Sigmoid colon (tissue), 7 donors: ENCODE data around the gene PLCD3. TPM values are rescaled to one million over a fixed set of nuclear protein-coding genes. Genes with fewer than 3 reads are reported as not detected.

Source experiments
- DNase-seq: peaks from one replicate; pipeline ENCODE4 v3.0.0-alpha.2; 2019
- H3K27ac ChIP-seq, 4 donors: fragments of 200-600 bp; sonication (generic); one replicate each; pipeline ENCODE4 v1.5.1; 2016 to 2019; ENCODE audit warnings: mild to moderate bottlenecking in 1 of 4
- H3K27me3 ChIP-seq, 3 donors: fragments of 200-600 bp; sonication (generic); one replicate each; pipeline ENCODE4 v1.5.1; 2019; ENCODE audit warnings: mild to moderate bottlenecking in 1 of 3
- H3K36me3 ChIP-seq, 4 donors: fragments of 200-600 bp; sonication (generic); one replicate each; pipeline ENCODE4 v1.5.1; 2016 to 2019
- H3K4me1 ChIP-seq, 4 donors: fragments of 200-600 bp; sonication (generic); one replicate each; pipeline ENCODE4 v1.5.1; 2017 to 2019
- H3K4me3 ChIP-seq, 4 donors: fragments of 200-600 bp; sonication (generic); one replicate each; pipeline ENCODE4 v1.5.1; 2017 to 2019; ENCODE audit warnings: mild to moderate bottlenecking in 2 of 4, moderate library complexity in 1 of 4
- H3K9me3 ChIP-seq, 4 donors: fragments of 200-600 bp in 3 of 4; sonication (generic) in 3 of 4; one replicate each; pipeline versions ENCODE4 v1.5.1 to v1.6.1; 2013 to 2019
- EP300 ChIP-seq, 4 donors: sonication (generic); formaldehyde crosslinking; IDR thresholded peaks; one replicate each; pipeline ENCODE4 v1.6.1; 2017; ENCODE audit warnings: antibody characterized with exemption in 4 of 4
- POLR2A ChIP-seq, 2 donors: fragments of 450-650 bp; IDR thresholded peaks; one replicate each; pipeline ENCODE4 v1.6.1; 2016; ENCODE audit warnings: antibody characterized with exemption in 2 of 2, mild to moderate bottlenecking in 2 of 2, moderate library complexity in 2 of 2
- POLR2AphosphoS5 ChIP-seq, 4 donors: sonication (generic); formaldehyde crosslinking; IDR thresholded peaks; one replicate each; pipeline ENCODE4 v1.6.1; 2017; ENCODE audit warnings: antibody characterized with exemption in 4 of 4
- WGBS, 2 donors: extraction: QIAGEN DNeasy Blood & Tissue Kit; methylation state at CpG; one replicate each; pipeline ENCODE4 v1.1.7; 2013; 5-methylcytosine and 5-hydroxymethylcytosine counted together
- intact Hi-C: fragments of 100-400 bp; cut with DNase I; formaldehyde crosslinking; loops from one replicate; pipeline ENCODE4 v1.15.1; 2023
- polyA plus RNA-seq, 3 donors: library from polyadenylated mRNA; stranded (reverse); fragments of 200-250 nt; gene quantifications; one replicate each; pipeline ENCODE4 v1.2.3, GENCODE V29; 2013
- total RNA-seq, 4 donors: library from RNA; depleted of rRNA; stranded (reverse); fragments of >200 nt; gene quantifications; one replicate each; pipeline ENCODE4 v1.1.0, GENCODE V29; 2016
- TF ChIP-seq, protein P1 (sequence below), 4 experiments: fragments of 450-650 bp in 3 of 4; fragments of 200-600 bp in 1 of 4; IDR thresholded peaks; one replicate each; pipeline ENCODE4 v1.5.1; 2016 to 2019; ENCODE audit warnings: antibody characterized with exemption in 4 of 4, mild to moderate bottlenecking in 3 of 4, moderate library complexity in 2 of 4
- donor health status: healthy with polysubstance abuse.
- donor health status: Bipolar disorder and iron deficiency.
- donor health status: healthy.

PLCD3 gene
- total and polyA plus RNA-seq, 7 donors: 27.4 to 274 (median 45.7) TPM

DNA sequence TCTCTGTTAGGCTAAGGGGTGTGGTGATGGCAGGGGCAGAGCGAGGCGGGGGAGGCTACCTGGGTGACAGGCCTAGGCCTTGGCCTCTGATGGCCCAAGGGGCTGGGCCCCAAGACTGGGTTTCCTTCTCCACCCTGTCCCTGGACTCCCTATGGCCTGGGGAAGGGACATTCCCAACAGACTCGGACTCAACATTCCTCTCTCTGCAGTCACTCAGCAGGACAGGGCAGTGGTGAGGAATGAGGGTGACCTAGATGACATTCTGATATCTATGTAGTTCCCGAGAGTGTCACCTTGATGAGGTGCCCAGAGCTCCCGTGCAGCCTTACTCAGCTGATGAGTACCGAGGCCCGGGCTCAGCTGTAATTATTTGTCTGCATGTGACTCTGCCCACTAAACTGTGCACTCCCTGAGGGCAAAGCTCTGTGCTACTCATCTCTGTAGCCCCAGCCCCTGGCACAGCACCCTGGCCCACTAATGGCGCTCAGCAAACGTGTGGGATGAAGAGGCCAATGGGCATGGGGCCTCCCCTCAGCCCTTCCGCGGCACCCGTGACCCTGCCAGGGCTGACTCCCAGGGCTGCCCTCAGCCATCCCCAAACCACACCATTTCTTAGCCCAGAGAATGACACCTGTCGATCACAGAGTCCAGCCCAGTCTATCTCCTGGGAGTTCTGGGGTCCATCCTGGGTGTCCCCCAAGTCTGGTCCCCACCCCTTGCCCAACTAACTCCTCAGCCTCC is 2.2 kb downstream of the PLCD3 start:
- peak; percentile 63 for DNase-seq
- H3K4me3 ChIP-seq: no peak overlapping the region
- intact Hi-C loops: loop anchor here (2.0 to 5.0 kb wide), 3 partner anchors 31 to 208 kb away; no protein-coding TSS in a partner anchor
- H3K36me3 ChIP-seq: no peaks in the 10 kb centered on the region
- TF ChIP-seq POLR2AphosphoS5 (IDR thresholded peaks at IDR 0.05): no peak
- no peak for TF ChIP-seq EP300 (IDR thresholded peaks at IDR 0.05)
- TF ChIP-seq, protein P1, sequence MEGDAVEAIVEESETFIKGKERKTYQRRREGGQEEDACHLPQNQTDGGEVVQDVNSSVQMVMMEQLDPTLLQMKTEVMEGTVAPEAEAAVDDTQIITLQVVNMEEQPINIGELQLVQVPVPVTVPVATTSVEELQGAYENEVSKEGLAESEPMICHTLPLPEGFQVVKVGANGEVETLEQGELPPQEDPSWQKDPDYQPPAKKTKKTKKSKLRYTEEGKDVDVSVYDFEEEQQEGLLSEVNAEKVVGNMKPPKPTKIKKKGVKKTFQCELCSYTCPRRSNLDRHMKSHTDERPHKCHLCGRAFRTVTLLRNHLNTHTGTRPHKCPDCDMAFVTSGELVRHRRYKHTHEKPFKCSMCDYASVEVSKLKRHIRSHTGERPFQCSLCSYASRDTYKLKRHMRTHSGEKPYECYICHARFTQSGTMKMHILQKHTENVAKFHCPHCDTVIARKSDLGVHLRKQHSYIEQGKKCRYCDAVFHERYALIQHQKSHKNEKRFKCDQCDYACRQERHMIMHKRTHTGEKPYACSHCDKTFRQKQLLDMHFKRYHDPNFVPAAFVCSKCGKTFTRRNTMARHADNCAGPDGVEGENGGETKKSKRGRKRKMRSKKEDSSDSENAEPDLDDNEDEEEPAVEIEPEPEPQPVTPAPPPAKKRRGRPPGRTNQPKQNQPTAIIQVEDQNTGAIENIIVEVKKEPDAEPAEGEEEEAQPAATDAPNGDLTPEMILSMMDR (IDR thresholded peaks at IDR 0.05): no peak
- TF ChIP-seq POLR2A (IDR thresholded peaks at IDR 0.05): no peak
- peaks cover 0 to 61% (median 56%) of the 10 kb centered on the region in 4 donors for H3K4me1 ChIP-seq
- WGBS, 2 donors: 27 to 76% methylated on average over 13 of the region's 13 CpGs
- H3K27ac ChIP-seq: peak overlapping the region; percentile 82 to 100 (median 98)
- no peaks in the 10 kb centered on the region for H3K27me3 ChIP-seq
- H3K9me3 ChIP-seq: no peaks in the 10 kb centered on the region

DNA sequence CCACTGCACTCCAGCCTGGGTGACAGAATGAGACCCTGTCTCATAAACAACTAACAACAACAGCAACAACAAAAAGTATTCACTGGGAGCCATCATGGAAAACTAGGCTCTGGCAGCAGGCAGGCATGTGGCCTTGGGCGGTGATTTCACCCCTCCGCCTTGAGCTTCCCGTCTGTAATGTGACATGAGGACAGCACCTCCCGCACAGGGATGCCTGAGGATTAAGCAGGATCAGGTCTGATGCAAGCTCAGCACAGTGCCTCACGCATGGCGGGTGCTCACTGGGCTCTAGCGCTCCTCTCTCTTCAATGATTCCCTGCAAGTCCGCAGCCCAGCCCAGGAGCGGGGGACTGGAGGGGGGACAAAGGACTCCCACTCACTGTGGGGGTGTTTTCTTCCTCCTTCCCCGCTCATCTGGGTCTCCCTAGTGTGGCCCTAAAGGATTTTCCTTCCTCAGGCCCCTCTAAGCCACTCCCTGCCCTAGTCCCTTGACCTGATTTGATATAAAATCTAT is 2.8 kb downstream of the PLCD3 start:
- peaks cover 0 to 64% (median 61%) of the 10 kb centered on the region in 4 donors for H3K4me1 ChIP-seq
- H3K27ac ChIP-seq: peak overlapping the region; percentile 82 to 100 (median 98)
- no peaks in the 10 kb centered on the region for H3K36me3 ChIP-seq
- 15 to 64% methylated on average over 10 of the region's 10 CpGs for WGBS, 2 donors
- no peaks in the 10 kb centered on the region for H3K9me3 ChIP-seq
- peak; percentile 68 for DNase-seq
- TF ChIP-seq, protein P1 (IDR thresholded peaks at IDR 0.05): no peak
- peak in 1 of 4 donors; percentile 49 for TF ChIP-seq POLR2AphosphoS5 (IDR thresholded peaks at IDR 0.05)
- intact Hi-C loops: no loop called here
- H3K4me3 ChIP-seq: no peak overlapping the region
- H3K27me3 ChIP-seq: no peaks in the 10 kb centered on the region

DNA sequence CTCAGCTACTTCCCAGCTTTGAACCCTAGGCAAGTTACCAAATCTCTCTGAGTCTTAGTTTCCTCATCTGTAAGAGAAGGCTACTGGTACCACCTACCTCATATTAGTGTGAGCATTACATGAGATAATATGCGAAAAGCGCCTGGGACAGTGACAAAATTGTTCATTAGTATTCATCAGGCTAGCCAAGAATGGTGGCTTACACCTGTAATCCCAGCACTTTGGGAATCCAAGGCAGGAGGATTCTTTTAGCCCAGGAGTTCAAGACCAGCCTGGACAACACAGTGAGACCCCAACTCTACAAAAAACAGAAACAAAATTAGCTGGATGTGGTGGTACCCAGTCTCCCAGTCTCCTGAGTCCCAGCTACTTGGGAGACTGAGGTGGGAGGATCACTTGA is 3.3 kb downstream of the PLCD3 start:
- 91 to 95% methylated on average over 2 of the region's 2 CpGs for WGBS, 2 donors
- intact Hi-C loops: no loop called here
- no peaks in the 10 kb centered on the region for H3K27me3 ChIP-seq
- no peaks in the 10 kb centered on the region for H3K36me3 ChIP-seq
- TF ChIP-seq, protein P1 (IDR thresholded peaks at IDR 0.05): no peak
- TF ChIP-seq EP300 (IDR thresholded peaks at IDR 0.05) (no peak), POLR2AphosphoS5 (IDR thresholded peaks at IDR 0.05) (no peak), POLR2A (IDR thresholded peaks at IDR 0.05) (no peak)
- no peak overlapping the region for H3K4me3 ChIP-seq
- DNase-seq: no peak
- peak overlapping the region; percentile 82 to 100 (median 98) for H3K27ac ChIP-seq
- no peaks in the 10 kb centered on the region for H3K9me3 ChIP-seq
- H3K4me1 ChIP-seq: peaks cover 0 to 69% (median 65%) of the 10 kb centered on the region in 4 donors

DNA sequence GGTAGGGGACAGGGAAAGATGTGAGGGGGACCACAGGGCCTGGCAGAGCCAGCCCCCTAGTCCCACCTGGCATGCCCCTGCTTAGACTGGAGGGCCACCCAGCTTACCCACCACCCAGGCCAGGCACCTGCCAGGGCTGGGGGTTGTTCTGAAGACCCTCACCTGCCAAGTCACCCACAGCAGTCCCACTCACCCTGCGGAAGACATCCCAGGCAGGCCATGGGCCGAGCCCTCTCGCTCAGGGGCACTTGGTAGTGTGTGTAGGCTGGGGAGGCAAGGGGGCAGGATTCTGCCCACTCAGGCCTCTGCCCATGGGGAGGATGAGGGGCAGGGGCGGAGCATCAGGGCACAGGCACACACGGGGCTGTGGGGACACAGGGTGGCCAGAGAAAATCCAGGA is 4.0 kb downstream of the PLCD3 start:
- TF ChIP-seq POLR2A (IDR thresholded peaks at IDR 0.05) (no peak), EP300 (IDR thresholded peaks at IDR 0.05) (no peak), POLR2AphosphoS5 (IDR thresholded peaks at IDR 0.05) (no peak)
- TF ChIP-seq, protein P1 (IDR thresholded peaks at IDR 0.05): no peak
- Histone ChIP-seq H3K27ac (peak overlapping the region; percentile 82 to 100 (median 98)), H3K27me3 (no peaks in the 10 kb centered on the region), H3K4me1 (peaks cover 0 to 76% (median 72%) of the 10 kb centered on the region in 4 donors), H3K36me3 (no peaks in the 10 kb centered on the region), H3K9me3 (no peaks in the 10 kb centered on the region), H3K4me3 (peak overlapping the region in 2 of 4 donors; percentile 10 to 19)
- intact Hi-C loops: no loop called here
- 64 to 83% methylated on average over 5 of the region's 5 CpGs for WGBS, 2 donors
- peak; percentile 65 for DNase-seq
